Omental fat pad (tissue), 4 donors: ENCODE data around the gene RETSAT. TPM values are rescaled to one million over a fixed set of nuclear protein-coding genes. Genes with fewer than 3 reads are reported as not detected.
A peak's percentile ranks its signal among the peaks of the same experiment; 100 is the strongest.
"Not testable (repeated sequence)": the region's sequence is repeated elsewhere in the genome, so short reads cannot be mapped to it uniquely, and the experiment has no call there.

Source experiments
- ATAC-seq: fragments of 150-250 bp; one replicate; pipeline ENCODE4 v1.9.1; 2016; ENCODE audit warnings: mild to moderate bottlenecking, moderate library complexity; ENCODE audit not compliant: low FRiP score
- DNase-seq: peaks from one replicate; pipeline ENCODE4 v3.0.0-alpha.2; 2019; ENCODE audit warnings: low spot score
- CTCF ChIP-seq, 3 donors: fragments of 450-650 bp; IDR thresholded peaks; one replicate each; pipeline ENCODE4 v1.5.1; 2016 to 2017; ENCODE audit warnings: antibody characterized with exemption in 3 of 3, mild to moderate bottlenecking in 3 of 3, moderate library complexity in 2 of 3
- total RNA-seq, 4 donors: library from RNA; depleted of rRNA; stranded (reverse); fragments of >200 nt; gene quantifications; one replicate each; pipeline ENCODE4 v1.1.0, GENCODE V29; 2016

The RETSAT gene
- total RNA-seq, 4 donors from 2014 or later: 153 to 436 (median 303) TPM

GRCh38 chr2:85330839-85331636, 23.3 kb downstream of the RETSAT start:
- ATAC-seq: no peak
- DNase-seq: no peak

DNA sequence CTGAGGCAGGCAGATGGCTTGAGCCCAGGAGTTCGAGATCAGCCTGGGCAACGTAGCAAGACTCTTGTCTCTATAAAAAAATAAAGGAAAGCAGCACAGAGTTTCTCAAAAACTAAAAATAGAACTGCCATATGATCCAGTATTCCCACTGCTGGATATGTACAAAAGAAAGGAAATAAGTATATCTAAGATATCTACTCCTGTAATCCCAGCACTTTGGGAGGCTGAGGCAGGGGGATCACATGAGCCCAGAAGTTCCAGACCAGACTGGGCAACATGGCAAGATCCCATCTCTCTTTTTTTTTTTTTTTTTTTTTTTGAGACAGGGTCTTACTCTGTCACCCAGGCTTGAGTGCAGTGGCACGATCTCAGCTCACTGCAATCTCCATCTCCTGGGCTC, 24.6 kb downstream of the RETSAT start:
- ATAC-seq, DNase-seq: not testable (repeated sequence)

More at GRCh38 chr2:85330839-85331636, 23.3 kb downstream of the RETSAT start:
- no peak for TF ChIP-seq CTCF (IDR thresholded peaks at IDR 0.05)

- no peak for TF ChIP-seq CTCF (IDR thresholded peaks at IDR 0.05)
- no peak for ATAC-seq
These were observed 25.1 kb downstream of the RETSAT start for GRCh38 chr2:85329181-85329651.

DNA sequence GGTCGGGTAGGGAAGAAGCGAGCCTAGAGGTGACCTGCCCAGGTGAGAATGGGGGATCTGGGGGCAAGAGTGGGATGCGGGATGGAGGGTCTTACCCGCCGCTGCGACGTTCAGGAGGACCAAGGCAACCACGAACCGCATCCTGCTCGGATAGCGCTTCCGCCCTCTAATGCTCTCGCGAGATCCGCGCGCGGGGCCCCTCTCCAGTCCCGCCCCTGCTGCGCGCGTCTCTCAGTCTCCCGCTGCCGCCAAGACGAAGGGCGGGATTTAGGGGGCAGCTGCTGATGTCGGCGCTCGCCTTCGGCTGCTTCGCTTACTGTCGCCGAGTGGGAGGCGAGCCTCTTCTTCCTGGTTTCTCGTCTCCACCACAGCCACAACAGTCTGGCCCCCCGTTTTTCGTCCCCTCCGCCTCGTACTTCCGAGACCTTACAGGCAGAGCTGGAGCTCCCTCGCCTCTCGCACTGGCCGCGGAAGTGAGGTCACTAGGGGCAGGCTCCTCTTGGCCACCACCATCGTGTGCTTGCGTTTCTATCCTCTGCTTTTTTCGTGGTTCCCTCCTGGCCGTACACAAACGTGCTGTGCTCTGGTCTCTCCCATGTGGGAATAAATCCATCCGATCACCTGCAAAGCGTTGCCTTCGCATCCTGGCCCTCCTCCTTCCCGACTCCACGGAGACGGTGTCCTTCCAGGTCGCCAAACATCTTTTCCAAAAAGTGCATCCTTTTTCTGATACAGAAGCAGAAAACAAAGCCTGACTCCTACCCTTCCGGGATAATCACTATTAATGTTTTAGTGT, 26.3 kb downstream of the RETSAT start, which contains the start of gene TGOLN2:
TGOLN2 (minus strand) TSS at position 168 of the 796 bp plus-strand sequence; CDS start at position 141, 27 bp downstream.
- DNase-seq (peak; percentile 87), ATAC-seq (peak; percentile 94)
- no peak for TF ChIP-seq CTCF (IDR thresholded peaks at IDR 0.05)

More at GRCh38 chr2:85329181-85329651, 25.1 kb downstream of the RETSAT start:
- no peak for DNase-seq

DNA sequence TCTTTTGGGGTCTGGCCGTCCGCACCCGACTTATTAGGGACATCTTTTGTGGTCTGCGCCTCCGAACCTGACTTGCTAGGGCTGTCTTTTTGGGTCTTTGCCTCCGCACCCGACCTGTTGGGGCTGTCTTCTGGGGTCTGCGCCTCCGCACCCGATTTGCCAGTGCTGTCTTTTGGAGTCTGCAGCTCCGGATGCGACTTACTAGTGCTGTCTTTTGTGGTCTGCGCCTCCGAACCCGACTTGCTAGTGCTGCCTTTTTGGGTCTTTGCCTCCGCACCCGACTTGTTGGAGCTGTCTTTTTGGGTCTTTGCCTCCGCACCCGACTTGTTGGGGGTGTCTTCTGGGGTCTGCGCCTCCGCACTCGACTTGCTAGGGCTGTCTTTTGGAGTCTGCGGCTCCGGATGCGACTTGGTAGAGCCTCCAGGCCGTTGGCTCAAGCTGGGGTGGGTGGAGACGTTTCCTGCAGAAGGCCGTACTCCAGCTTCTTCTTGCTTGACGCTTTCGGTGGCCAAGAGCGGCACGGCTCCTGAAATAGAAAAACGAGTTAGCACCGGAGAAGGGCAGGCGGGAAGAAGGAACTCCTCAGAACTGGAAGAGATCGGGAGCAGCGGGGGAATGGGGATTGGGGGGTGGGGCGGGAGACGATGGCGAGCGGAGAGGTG, 27.0 kb downstream of the RETSAT start:
- DNase-seq (no peak), ATAC-seq (peak; percentile 13)
- no peak for TF ChIP-seq CTCF (IDR thresholded peaks at IDR 0.05)

DNA sequence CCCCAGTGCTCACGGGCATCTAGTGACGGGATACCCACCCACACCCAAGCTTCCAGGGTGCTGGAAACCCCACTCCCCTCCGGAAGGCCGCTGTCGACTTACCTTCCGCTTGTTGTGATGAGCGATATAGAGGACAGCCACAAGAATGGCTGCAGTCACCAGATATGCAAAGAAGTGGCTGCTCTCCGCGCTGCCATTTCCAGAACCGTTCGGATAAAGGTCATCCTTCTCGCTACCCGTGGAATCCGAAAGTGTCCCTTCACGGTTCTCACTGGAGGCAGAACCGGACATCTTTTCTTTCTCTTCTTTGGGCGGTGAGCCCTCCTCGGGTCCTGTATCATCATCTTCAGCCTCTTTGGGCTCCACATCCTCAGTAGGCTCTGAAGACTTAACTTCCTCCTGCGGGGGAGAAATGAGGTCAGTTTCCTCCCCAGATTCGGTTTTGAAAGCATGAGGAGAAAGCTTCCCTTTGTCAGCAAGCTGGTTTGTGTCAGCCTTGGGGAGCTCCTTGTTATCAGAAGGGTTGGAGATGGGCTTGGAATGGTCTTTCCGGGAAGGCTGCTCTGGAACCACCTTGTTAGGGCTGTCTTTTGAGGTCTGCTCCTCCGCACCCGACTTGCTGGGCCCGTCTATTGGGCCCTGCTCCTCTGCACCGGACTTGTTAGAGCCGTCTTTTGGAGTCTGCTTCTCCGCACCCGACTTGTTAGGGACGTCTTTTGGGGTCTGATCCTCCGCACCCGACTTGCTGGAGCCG, 27.7 kb downstream of the RETSAT start:
- ATAC-seq (no peak), DNase-seq (no peak)
- no peak for TF ChIP-seq CTCF (IDR thresholded peaks at IDR 0.05)
